ENCODE measurements around the gene GRIN3A.

DNA sequence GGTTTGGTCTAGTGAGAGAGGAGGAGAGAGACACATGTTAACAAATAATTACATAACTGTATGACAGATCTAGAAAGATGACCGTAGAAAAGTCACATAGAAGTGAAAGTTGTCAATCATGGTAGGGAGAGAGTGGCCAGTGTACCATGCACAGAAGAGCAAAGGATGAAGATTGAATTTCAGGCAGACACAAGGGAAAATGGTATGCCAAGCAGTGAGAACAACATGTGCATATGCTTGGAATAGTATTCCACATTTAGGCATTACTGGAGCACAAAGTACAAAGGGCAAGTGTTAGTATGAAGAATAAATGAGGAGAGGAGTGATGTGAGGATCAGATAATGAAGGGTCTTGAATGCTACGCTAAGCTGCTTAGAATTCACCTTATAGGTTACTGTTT lies 20.3 kb downstream of the GRIN3A start:
- TF ChIP-seq CTCF (IDR thresholded peaks at IDR 0.05) (no peak), EP300 (IDR thresholded peaks at IDR 0.05) (no peak), POLR2A (IDR thresholded peaks at IDR 0.05) (no peak)
